ENCODE measurements around the gene ZNF443.
"Not testable (repeated sequence)": the region's sequence is repeated elsewhere in the genome, so short reads cannot be mapped to it uniquely, and the experiment has no call there.

ZNF443 gene

DNA sequence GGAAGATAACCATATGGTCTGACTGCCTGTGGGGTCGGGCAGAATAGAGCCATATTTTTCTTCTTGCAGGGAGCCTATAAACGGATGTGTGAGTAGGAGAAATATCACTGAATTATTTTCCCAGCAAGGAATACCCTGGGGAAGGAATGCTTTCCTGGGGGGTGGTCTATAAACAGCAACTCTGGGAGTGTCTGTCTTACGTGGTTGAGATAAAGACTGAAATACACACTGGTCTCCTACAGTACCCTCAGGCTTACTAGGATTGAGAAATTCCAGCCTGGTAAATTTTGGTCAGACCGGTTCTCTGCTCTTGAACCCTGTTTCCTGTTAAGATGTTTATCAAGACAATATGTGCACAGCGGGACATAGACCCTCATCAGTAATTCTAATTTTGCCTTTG lies 23.5 kb downstream of the ZNF443 start:
- DNase-seq (ENCODE audit: low read depth, low spot score) = not testable (repeated sequence)

DNA sequence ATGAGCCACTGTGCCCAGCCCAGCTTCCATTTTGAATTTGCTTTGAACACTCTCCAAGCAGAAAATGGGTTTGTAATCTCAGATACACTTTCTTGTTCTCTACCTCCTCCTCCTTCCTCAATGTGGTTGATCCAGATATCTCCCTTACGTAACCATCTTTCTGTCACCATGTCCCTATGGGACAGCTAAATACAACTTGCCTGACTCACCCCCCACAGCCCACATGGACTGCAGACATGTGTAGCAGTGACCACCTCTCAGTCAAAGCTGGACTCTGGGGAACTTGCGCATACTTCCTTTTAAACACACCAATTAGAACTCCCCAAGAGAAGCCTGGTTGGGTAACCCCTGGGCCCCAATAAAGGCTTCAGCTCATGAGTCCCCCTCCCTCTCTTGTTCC lies 28.9 kb downstream of the ZNF443 start:
- no peak for DNase-seq (ENCODE audit: low read depth, low spot score)

DNA sequence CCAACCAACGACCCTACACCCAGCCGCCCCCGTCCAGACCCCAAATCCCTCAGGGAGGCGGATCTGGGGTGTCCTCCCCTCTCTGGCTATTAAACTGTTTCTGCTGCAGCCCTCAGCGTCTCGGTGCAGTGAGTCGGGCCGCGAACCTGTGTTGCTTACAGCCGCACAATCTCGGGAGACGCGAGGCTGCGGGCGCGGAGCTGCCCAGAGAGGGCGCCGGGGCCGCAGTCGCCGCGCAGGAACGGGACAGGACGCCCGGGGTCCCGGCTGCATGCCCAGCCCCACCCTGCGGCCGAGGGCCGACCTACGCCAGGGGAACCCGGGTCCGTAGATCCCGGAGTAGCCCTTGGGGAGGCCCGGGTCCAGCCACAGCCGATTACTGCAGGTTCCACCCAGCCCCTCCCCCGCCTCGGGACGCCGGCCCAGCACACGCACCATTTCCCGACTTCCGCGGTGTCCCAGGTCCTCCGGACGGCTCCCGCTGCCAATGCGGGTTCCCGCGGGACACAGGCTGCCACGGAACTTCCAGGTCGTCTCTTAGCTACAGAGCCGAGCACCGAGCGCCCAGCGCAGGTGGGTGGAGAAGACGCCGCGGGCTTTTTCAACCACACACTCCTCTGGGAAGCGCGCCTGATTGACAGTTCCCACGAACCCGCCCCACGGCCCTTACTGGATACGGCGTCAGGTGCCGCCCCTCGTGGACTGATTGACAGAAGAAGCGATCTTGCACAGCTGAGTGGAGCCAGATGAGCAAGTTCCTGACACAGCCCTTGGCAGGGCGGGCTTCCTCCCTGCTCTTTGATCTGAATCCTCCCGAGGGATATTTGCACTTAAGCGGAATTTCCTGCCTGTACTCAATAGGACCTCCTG lies 40.0 kb downstream of the ZNF443 start, which contains the start of gene ZNF799:
Gene ZNF799 (minus strand): TSS at position 639 of the 870 bp plus-strand sequence. CDS start 201 bp downstream, at position 438.
- DNase-seq (ENCODE audit: low read depth, low spot score) = peak; percentile 84

DNA sequence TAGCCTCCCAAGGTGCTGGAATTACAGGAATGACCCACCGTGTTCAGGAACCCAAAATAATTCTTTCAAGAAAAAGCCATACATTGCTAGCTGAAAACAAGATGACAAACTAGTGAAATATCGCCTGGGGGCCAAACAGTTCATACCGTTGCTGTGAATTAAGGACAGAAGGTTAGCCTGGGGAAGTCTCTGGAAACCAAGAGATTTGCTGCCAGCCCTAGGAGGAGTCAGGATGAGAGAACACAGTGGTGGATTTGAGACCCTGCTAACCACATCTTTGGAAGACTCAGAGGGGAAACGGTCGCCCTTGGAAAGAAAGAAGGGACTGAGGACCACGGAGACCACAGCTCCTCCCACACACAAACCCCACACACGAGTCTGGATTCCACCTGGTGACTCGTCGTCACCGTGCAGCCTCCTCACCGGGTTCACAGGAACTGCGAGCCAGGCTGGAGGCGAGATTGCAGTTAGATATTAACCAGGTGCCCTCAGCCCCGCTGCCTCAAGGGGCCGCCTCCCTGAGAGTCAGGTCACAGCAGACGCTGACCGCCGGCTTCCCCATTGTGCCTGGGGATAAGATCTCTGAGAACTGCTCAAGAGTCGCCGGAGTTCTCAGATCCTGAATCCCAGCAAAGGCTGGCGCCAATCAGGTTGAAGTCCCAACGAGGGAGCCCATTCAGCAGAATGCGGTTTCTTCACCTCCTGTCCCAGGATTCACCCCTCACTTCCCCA lies 40.8 kb downstream of the ZNF443 start:
- DNase-seq (ENCODE audit: low read depth, low spot score) = peak; percentile 30

DNA sequence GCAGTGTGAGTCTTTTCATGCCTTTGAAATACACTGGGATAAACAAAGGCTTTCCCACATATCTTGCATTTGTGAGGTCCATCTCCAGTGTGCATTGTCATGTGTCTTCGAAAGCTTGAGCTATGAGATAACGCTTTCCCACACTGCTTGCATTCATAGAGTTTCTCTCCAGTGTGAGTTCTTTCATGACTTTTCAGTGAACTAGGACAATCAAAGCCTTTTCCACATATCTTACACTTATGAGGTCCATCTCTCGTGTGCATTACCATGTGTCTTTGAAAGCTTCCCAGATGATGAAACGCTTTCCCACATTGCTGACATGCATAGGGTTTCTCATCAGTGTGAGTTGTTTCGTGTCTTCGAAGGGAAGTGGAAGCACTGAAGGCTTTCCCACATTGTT lies 49.7 kb downstream of the ZNF443 start:
- DNase-seq (ENCODE audit: low read depth, low spot score) = not testable (repeated sequence)

DNA sequence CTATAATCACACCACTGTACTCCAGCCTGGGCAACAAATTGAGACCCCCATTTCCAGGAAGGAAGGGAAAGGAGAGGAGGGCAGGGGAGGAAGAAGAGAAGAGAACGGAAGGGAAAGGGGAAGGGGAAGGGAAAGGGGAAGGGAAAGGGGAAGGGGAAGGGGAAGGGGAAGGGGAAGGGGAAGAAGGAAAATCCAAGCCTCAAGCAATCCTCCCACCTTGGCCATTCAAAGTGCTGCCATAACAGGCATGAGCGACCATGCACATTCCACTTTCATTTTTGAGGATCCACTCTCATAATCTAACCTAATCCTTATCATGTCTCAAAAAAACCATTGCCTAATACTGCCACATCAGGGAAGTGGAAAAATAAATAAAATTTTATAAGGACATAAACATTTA lies 54.5 kb downstream of the ZNF443 start:
- not testable (repeated sequence) for DNase-seq (ENCODE audit: low read depth, low spot score)

DNA sequence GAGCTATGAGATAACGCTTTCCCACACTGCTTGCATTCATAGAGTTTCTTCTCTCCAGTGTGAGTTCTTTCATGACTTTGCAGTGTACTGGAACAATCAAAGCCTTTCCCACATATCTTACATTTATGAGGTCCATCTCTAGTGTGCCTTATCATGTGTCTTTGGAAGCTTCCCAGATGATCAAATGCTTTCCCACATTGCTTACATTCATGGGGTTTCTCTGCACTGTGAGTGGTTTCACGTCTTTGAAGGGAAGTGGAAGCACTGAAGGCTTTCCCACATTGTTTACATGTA lies 60.4 kb downstream of the ZNF443 start:
- no peak for DNase-seq (ENCODE audit: low read depth, low spot score)

DNA sequence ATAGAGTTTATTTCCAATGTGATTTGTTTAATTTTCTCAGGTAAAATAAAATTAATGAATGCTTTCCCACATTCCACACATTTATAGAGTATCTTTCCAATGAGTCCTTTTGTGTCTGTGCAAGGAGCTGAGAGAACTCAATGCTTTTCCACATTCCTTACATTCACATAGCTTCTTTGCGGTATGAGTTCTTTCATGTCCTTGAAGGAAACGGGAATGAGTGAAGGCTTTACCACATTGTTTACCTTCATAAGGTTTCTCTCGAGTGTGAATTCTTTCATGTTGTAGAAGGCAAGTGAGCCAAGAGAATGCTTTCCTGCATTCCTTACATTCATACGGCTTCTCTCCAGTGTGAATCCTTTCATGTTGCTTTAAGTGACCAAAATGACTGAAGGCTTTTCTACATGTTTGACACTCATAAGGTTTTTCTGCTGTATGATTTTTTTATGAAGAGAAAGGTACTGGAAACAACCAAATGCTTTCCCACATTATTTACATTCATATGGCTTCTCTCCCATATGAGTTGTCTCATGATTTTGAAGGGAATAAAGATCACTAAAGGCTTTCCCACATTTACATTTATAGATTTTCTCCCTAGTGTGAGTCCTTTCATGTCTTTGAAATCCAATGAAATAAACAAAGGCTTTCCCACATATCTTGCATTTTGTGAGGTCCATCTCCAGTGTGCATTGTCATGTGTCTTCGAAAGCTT lies 60.9 kb downstream of the ZNF443 start:
- no peak for DNase-seq (ENCODE audit: low read depth, low spot score)
